CD1c-positive myeloid dendritic cell (primary cell): ENCODE results near the gene EXOC2.

Source experiments
- DNase-seq: peaks from one replicate; pipeline ENCODE4 v3.0.0-alpha.2; 2016; ENCODE audit errors: extremely low spot score

EXOC2 gene, protein sequence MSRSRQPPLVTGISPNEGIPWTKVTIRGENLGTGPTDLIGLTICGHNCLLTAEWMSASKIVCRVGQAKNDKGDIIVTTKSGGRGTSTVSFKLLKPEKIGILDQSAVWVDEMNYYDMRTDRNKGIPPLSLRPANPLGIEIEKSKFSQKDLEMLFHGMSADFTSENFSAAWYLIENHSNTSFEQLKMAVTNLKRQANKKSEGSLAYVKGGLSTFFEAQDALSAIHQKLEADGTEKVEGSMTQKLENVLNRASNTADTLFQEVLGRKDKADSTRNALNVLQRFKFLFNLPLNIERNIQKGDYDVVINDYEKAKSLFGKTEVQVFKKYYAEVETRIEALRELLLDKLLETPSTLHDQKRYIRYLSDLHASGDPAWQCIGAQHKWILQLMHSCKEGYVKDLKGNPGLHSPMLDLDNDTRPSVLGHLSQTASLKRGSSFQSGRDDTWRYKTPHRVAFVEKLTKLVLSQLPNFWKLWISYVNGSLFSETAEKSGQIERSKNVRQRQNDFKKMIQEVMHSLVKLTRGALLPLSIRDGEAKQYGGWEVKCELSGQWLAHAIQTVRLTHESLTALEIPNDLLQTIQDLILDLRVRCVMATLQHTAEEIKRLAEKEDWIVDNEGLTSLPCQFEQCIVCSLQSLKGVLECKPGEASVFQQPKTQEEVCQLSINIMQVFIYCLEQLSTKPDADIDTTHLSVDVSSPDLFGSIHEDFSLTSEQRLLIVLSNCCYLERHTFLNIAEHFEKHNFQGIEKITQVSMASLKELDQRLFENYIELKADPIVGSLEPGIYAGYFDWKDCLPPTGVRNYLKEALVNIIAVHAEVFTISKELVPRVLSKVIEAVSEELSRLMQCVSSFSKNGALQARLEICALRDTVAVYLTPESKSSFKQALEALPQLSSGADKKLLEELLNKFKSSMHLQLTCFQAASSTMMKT

DNA sequence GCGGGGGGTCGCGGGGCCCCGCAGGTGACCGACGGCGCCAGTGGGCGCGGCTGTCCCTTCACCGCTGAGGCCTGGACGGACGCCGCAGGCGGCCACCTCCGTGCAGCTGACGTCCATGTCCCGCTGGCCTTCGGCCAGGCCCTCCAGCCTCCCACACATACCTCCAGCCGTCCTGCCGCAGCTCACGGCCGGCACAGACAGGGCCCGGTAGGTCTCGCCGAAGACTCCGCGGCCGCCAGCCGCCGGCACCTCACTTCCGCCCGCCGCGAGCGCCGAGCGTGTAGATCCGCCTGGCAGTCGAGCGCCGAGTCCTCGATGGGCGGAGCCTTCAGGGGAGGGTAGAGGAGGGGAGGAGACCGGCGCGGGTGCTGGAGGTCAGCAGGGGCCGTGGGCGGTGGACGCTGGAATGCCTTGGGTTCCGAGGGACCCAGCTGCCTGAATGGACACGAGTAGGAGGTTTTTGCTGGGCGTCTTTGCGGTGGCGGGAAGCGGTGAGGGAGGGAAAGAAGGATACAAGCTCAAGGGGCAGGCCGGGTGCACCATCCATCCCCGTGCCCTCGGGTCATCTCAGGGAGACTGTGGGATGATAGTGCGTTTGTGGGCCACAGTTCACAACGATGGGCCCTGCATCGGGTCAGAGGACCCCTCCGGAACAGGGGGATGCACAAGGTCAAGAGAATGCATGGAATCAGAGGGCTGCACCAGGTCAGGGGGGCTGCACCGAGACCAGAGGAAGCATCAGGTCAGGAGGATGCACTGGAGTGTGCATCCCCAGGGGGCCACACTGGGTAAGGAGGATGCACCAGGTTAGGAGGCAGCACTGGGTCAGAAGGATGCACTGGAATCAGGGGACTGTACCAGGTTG is at the start of gene EXOC2:
Gene EXOC2 (minus strand): TSS at position 282 of the 865 bp plus-strand sequence. CDS start 55,321 bp downstream, outside the sequence.
- DNase-seq: peak; percentile 90

- DNase-seq: no peak
Measured at GRCh38 chr6:741410-742339, 48.7 kb upstream of the EXOC2 start.

DNA sequence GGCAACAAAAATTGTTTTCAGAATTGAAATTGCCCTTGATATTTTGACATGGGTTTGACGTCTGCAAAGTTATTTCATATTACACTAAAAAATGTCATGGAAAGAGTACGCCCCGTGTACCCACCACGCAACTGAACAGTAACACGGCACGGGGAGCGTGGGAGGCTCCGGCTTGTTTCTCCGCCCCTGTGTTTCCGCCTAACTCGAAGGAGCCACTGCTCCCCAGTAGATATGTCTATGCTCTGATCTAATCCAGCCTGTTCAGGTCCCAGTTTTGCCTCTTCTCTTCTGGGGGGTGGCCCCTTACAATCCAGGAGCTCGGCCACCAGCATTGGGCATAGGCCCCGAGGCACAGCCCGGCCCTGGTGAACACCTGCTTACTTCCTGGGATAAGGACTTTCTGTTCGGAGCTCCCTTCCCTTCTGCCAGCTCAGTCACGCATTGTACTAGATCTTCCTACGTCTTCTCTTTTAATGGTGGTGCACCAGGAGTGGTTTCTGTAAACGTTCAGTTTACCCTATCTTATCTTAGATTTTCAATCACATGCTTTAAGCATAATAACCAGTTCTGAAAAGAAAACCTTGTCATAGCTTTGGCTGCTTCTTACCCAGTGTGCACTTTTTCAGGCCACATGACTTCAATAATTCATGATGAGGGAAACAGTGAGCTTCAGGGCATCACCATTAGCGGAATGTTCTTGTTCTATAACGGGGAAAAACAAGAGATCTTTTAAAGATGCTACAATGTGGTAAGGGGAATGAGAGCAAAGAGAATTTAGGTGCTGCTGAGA is 43.9 kb upstream of the EXOC2 start:
- no peak for DNase-seq

DNA sequence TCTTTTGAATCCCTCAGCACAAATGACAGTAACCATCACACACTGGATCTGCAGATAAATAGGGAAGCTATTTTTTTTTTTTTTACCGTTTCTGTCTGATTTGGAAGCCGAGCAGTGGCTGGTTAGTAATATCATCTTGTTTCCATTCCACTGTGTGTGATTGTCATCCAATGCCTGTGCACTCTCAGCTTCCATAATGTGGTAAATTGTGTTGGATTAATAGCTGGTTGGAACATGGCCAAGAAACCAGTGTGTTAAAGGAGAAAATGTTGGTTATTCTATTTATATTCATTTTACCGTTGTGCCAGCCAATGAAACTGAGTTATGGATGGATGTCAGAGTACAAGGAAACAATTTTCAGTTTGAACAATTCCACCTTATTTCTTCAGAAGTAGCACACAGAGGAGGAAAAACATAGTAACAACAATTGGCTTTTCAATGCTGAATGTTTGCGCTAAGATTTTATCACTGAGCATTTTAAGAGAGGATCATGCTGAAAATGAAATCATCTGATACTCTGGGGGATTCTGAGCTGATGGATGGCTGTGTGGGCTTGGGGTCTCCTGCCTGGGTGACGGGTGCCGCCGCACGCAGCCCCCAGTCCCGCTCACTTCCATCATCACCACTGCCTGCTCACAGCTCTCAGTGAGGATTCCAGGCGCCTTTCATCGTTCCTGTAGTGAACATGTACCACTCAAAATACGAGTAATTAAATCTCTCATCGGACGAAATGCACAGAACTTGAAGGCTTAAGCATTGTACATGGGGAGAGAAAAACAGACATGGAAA is 40.7 kb upstream of the EXOC2 start:
- no peak for DNase-seq

GRCh38 chr6:731924-732323 is 39.0 kb upstream of the EXOC2 start:
- no peak for DNase-seq

DNA sequence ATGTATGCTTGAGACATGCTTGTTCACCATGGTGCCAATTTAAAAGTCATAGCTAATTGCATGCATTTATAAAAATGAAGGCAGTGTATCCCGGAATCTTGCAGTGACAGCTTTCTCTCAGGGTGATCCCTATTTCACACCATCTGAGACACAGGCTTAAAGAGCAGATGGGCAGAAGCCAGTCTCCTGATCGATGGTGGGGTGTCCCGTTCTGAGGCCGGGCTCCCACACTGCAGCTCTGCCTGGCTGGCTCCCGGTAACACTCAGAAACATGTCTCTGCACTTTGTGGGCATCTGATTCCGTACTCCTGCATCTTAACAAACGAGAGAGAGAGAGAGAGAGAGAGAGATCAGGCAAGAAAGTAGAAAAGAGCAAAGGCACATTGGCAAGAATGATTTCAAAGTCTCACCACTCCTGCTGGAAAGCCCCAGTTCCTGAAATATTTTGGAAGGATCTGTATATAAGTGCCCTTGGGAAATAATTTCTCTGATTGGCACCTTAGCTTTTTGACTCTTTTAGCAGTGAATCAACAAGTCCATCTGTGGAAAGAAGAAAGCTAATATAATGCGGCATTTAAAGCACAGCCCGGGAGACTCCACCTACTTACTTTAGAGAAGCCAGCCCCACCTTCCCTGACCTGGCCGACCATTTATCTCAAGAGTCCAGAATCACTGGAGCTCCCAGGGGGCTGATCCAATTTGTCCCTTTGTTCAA is 36.8 kb upstream of the EXOC2 start:
- no peak for DNase-seq

GRCh38 chr6:727856-728255 is 34.9 kb upstream of the EXOC2 start:
- DNase-seq: no peak

GRCh38 chr6:723540-723939 is 30.6 kb upstream of the EXOC2 start:
- DNase-seq: no peak

DNA sequence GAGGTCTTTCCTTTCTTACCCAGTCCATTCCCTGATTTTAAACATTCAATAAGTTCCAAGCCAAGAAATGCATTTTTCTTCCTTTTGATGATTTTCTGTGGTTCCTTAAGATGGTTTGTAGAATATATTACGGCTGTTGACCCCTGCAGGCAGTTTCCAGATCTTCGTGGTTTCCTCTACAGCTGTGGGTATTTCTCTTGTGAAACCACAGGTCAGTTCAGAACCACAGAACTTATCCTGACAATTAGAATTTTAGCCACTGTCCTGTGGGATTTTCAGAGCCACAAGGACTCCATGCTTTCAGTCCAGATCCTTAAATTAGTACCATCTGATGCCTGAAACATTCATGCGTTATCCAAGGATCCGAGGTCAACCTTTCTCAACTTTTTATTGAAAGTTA is 29.7 kb upstream of the EXOC2 start:
- DNase-seq: no peak

- DNase-seq: peak; percentile 74
Measured at GRCh38 chr6:722077-722524, 29.2 kb upstream of the EXOC2 start.

DNA sequence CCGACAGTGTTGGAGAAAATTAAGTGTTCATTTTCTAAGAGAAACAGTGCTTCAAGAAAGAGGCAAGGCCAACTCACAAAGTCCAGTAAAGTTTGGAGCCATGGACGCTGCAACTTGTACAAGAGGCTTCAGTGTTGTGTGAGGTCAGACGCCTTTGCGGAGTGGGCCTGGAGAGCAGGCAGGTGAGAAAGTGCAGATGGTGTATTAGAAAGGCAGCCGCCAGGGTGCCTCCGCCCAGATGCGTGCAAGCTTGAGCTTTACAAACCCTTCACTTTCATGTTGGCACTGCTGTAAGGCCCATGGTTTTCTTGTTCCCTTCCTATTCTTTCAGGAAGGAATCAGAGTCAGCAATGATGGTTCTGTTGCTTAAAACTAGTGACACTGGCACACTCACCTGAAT is 25.4 kb upstream of the EXOC2 start:
- no peak for DNase-seq

GRCh38 chr6:717135-717534 is 24.2 kb upstream of the EXOC2 start:
- no peak for DNase-seq

GRCh38 chr6:715709-716491 is 23.0 kb upstream of the EXOC2 start:
- DNase-seq: no peak

DNA sequence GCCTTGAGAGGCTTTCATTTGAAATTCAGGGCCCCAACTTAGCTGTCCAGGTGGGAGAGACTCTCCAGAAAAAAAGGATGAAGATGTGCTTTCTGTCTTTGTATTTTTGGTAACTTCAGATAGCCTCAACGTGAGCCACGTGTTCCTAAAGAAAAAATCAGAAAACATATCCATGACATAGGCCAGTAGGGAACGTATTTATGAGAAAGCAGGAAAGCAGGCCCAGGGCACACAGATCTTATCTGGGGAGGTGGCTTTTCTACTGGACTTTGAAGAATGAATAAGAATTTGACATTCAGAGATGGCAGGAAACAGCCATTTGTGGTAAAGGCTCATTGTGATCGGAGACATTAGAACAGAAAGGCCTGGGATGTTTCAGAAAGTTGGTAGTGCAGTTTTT is 21.2 kb upstream of the EXOC2 start:
- DNase-seq: no peak

GRCh38 chr6:713351-713750 is 20.4 kb upstream of the EXOC2 start:
- no peak for DNase-seq

GRCh38 chr6:712805-713204 is 19.9 kb upstream of the EXOC2 start:
- DNase-seq: no peak

DNA sequence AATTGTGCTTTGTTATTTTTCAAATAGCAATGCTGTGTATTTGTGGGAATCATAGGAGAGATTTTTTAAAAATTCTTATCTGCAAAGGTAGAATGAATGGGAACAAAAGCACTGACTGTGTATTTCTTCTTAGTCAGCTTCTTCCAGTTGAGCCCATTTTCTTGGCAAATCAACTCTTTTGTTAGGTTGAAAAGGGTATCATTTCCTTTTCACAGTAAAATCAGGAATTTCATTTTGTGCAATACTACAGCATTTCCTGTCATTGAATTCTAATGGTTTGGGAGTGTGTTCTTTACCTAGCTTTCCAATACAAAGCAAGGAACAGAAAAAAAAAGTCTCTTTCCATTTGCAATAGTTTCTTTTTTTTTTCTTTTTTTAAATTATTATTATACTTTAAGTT is 19.0 kb upstream of the EXOC2 start:
- DNase-seq: peak; percentile 6
